Activated T-cell treated with anti-CD3 and anti-CD28 coated beads, Interleukin-2, amount 50 U/mL, for 72 hours (primary cell): ENCODE data around the gene MAGEF1. TPM values are rescaled to one million over a fixed set of nuclear protein-coding genes. Genes with fewer than 3 reads are reported as not detected.

Source experiments
- ATAC-seq, 2 donors: fragments of 150-1000 bp; cut with Tn5 transposase; replicated peaks in 1 of 2; 2 replicates each; pipeline ENCODE4 v1.10.0; 2021; ENCODE audit warnings: moderate library complexity in 2 of 2, mild to moderate bottlenecking in 1 of 2
- DNase-seq, 2 donors: peaks; one replicate each; pipeline ENCODE4 v3.0.0; 2021 to 2022; ENCODE audit warnings: mixed read lengths in 1 of 2
- H3K27ac Mint-ChIP-seq: one replicate; pipeline ENCODE4 v1.8.0; 2022; ENCODE audit warnings: mild to moderate bottlenecking, moderate library complexity, mixed read lengths
- H3K27me3 Mint-ChIP-seq: one replicate; pipeline ENCODE4 v1.8.0; 2022; ENCODE audit warnings: low read depth, mixed read lengths
- H3K36me3 Mint-ChIP-seq, 2 donors: one replicate each; pipeline ENCODE4 v1.8.0; 2022; ENCODE audit warnings: mixed read lengths in 2 of 2, mild to moderate bottlenecking in 1 of 2; ENCODE audit not compliant: insufficient read depth in 2 of 2
- H3K4me1 Mint-ChIP-seq: one replicate; pipeline ENCODE4 v1.8.0; 2022; ENCODE audit warnings: low read depth, mixed read lengths
- H3K4me3 Mint-ChIP-seq, 2 donors: one replicate each; pipeline ENCODE4 v1.8.0; 2022; ENCODE audit warnings: mild to moderate bottlenecking in 2 of 2, mixed read lengths in 2 of 2, moderate library complexity in 2 of 2
- H3K9me3 Mint-ChIP-seq, 2 donors: one replicate each; pipeline ENCODE4 v1.8.0; 2022; ENCODE audit warnings: mixed read lengths in 2 of 2
- total RNA-seq, 2 donors: library from RNA; stranded (reverse); gene quantifications; one replicate each; pipeline ENCODE4 v1.2.3, GENCODE V29; 2022

MAGEF1 gene
- total RNA-seq, 2 donors from 2014 or later, result 27.9 to 28.1 TPM

- Mint-ChIP-seq H3K27ac (no peak overlapping the region), H3K36me3 (no peaks in the 10 kb centered on the region), H3K4me3 (no peak overlapping the region), H3K9me3 (no peaks in the 10 kb centered on the region), H3K4me1 (no peaks in the 10 kb centered on the region), H3K27me3 (peaks cover 7% of the 10 kb centered on the region)
- DNase-seq (no peak), ATAC-seq (no peak)
Observed at GRCh38 chr3:184685055-184685454, 26.8 kb downstream of the MAGEF1 start.

GRCh38 chr3:184683900-184684560, 27.8 kb downstream of the MAGEF1 start:
- H3K9me3 Mint-ChIP-seq, result no peaks in the 10 kb centered on the region
- H3K27ac Mint-ChIP-seq, result no peak overlapping the region
- H3K4me1 Mint-ChIP-seq, result no peaks in the 10 kb centered on the region
- ATAC-seq (no peak), DNase-seq (no peak)
- peaks cover 7% of the 10 kb centered on the region for H3K27me3 Mint-ChIP-seq
- H3K36me3 Mint-ChIP-seq, result no peaks in the 10 kb centered on the region
- H3K4me3 Mint-ChIP-seq, result no peak overlapping the region

- no peak for DNase-seq
- H3K4me3 Mint-ChIP-seq, result no peak overlapping the region
- H3K27me3 Mint-ChIP-seq, result peaks cover 2% of the 10 kb centered on the region
- no peaks in the 10 kb centered on the region for H3K9me3 Mint-ChIP-seq
- no peak for ATAC-seq
- no peaks in the 10 kb centered on the region for H3K4me1 Mint-ChIP-seq
- H3K36me3 Mint-ChIP-seq, result no peaks in the 10 kb centered on the region
- H3K27ac Mint-ChIP-seq, result no peak overlapping the region
Observed at GRCh38 chr3:184683234-184683633, 28.6 kb downstream of the MAGEF1 start.

GRCh38 chr3:184682671-184683070, 29.2 kb downstream of the MAGEF1 start:
- ATAC-seq, result no peak
- no peak overlapping the region for H3K4me3 Mint-ChIP-seq
- DNase-seq, result no peak

GRCh38 chr3:184680385-184681345, 31.2 kb downstream of the MAGEF1 start:
- no peak overlapping the region for H3K4me3 Mint-ChIP-seq
- no peaks in the 10 kb centered on the region for H3K4me1 Mint-ChIP-seq
- no peak for ATAC-seq
- no peak for DNase-seq
- H3K27me3 Mint-ChIP-seq, result no peaks in the 10 kb centered on the region
- H3K27ac Mint-ChIP-seq, result no peak overlapping the region
- H3K9me3 Mint-ChIP-seq, result no peaks in the 10 kb centered on the region
- H3K36me3 Mint-ChIP-seq, result no peaks in the 10 kb centered on the region

More at GRCh38 chr3:184682671-184683070, 29.2 kb downstream of the MAGEF1 start:
- Mint-ChIP-seq H3K27me3 (no peaks in the 10 kb centered on the region), H3K36me3 (no peaks in the 10 kb centered on the region), H3K27ac (no peak overlapping the region), H3K4me1 (no peaks in the 10 kb centered on the region), H3K9me3 (no peaks in the 10 kb centered on the region)

GRCh38 chr3:184679056-184679816, 32.6 kb downstream of the MAGEF1 start:
- no peak for DNase-seq
- no peak for ATAC-seq
- H3K4me3 Mint-ChIP-seq, result no peak overlapping the region
- H3K27me3 Mint-ChIP-seq, result no peaks in the 10 kb centered on the region
- no peaks in the 10 kb centered on the region for H3K9me3 Mint-ChIP-seq
- H3K4me1 Mint-ChIP-seq, result no peaks in the 10 kb centered on the region
- H3K36me3 Mint-ChIP-seq, result no peaks in the 10 kb centered on the region
- H3K27ac Mint-ChIP-seq, result no peak overlapping the region

GRCh38 chr3:184678317-184679055, 33.4 kb downstream of the MAGEF1 start:
- no peaks in the 10 kb centered on the region for H3K4me1 Mint-ChIP-seq
- H3K4me3 Mint-ChIP-seq, result no peak overlapping the region
- DNase-seq (no peak), ATAC-seq (no peak)
- no peak overlapping the region for H3K27ac Mint-ChIP-seq
- H3K9me3 Mint-ChIP-seq, result no peaks in the 10 kb centered on the region
- H3K27me3 Mint-ChIP-seq, result no peaks in the 10 kb centered on the region
- H3K36me3 Mint-ChIP-seq, result no peaks in the 10 kb centered on the region

- DNase-seq (no peak), ATAC-seq (no peak)
- Mint-ChIP-seq H3K36me3 (no peaks in the 10 kb centered on the region), H3K4me1 (no peaks in the 10 kb centered on the region), H3K27ac (no peak overlapping the region), H3K27me3 (no peaks in the 10 kb centered on the region), H3K9me3 (no peaks in the 10 kb centered on the region), H3K4me3 (no peak overlapping the region)
Observed at GRCh38 chr3:184677344-184678316, 34.2 kb downstream of the MAGEF1 start.

GRCh38 chr3:184676927-184677326, 34.9 kb downstream of the MAGEF1 start:
- Mint-ChIP-seq H3K4me3 (no peak overlapping the region), H3K36me3 (no peaks in the 10 kb centered on the region), H3K4me1 (no peaks in the 10 kb centered on the region), H3K27ac (no peak overlapping the region), H3K27me3 (no peaks in the 10 kb centered on the region), H3K9me3 (no peaks in the 10 kb centered on the region)
- DNase-seq (no peak), ATAC-seq (no peak)

GRCh38 chr3:184674626-184675025, 37.2 kb downstream of the MAGEF1 start:
- Mint-ChIP-seq H3K27ac (no peak overlapping the region), H3K27me3 (no peaks in the 10 kb centered on the region), H3K4me1 (no peaks in the 10 kb centered on the region), H3K36me3 (no peaks in the 10 kb centered on the region), H3K9me3 (no peaks in the 10 kb centered on the region), H3K4me3 (no peak overlapping the region)
- ATAC-seq (no peak), DNase-seq (no peak)

- Mint-ChIP-seq H3K27ac (no peak overlapping the region), H3K4me1 (no peaks in the 10 kb centered on the region), H3K36me3 (no peaks in the 10 kb centered on the region), H3K9me3 (no peaks in the 10 kb centered on the region), H3K27me3 (no peaks in the 10 kb centered on the region), H3K4me3 (no peak overlapping the region)
- ATAC-seq, result no peak
- DNase-seq, result no peak
Observed at GRCh38 chr3:184672977-184673870, 38.6 kb downstream of the MAGEF1 start.
